Ramos (cell line): ENCODE data around the gene RNF224.

Source experiments
- in situ Hi-C: fragments of 300-500 bp; cut with MboI; formaldehyde crosslinking; loops from one replicate; pipeline ENCODE4 v1.14.3; 2022; ENCODE audit warnings: low sequenced_read_pairs; ENCODE audit not compliant: unreplicated experiment

RNF224 gene

GRCh38 chr9:137266585-137267453 lies 39.5 kb downstream of the RNF224 start:
- in situ Hi-C loops: no loop called here

- in situ Hi-C loops: no loop called here
Measured at GRCh38 chr9:137267933-137268355, 40.6 kb downstream of the RNF224 start.

GRCh38 chr9:137268538-137269201 lies 41.4 kb downstream of the RNF224 start:
- in situ Hi-C loops: no loop called here

GRCh38 chr9:137269231-137269772 lies 42.0 kb downstream of the RNF224 start:
- in situ Hi-C loops: no loop called here

GRCh38 chr9:137270929-137271695 lies 43.8 kb downstream of the RNF224 start:
- in situ Hi-C loops: no loop called here

GRCh38 chr9:137271696-137272076 lies 44.4 kb downstream of the RNF224 start:
- in situ Hi-C loops: no loop called here

- in situ Hi-C loops: no loop called here
Measured at GRCh38 chr9:137272241-137273094, 45.2 kb downstream of the RNF224 start.

- in situ Hi-C loops: no loop called here
Measured at GRCh38 chr9:137273095-137273490, 45.8 kb downstream of the RNF224 start.

- in situ Hi-C loops: no loop called here
Measured at GRCh38 chr9:137273611-137274320, 46.5 kb downstream of the RNF224 start.

GRCh38 chr9:137275203-137275587 lies 47.9 kb downstream of the RNF224 start:
- in situ Hi-C loops: no loop called here

- in situ Hi-C loops: no loop called here
Measured at GRCh38 chr9:137275588-137276472, 48.5 kb downstream of the RNF224 start.

- in situ Hi-C loops: no loop called here
Measured at GRCh38 chr9:137276473-137277328, 49.4 kb downstream of the RNF224 start.

- in situ Hi-C loops: no loop called here
Measured at GRCh38 chr9:137277329-137278041, 50.2 kb downstream of the RNF224 start, which contains the start of gene TOR4A. Gene TOR4A (plus strand): TSS chr9:137277726. CDS start chr9:137278690, 964 bp downstream.

- in situ Hi-C loops: no loop called here
Measured at GRCh38 chr9:137278061-137278701, 50.9 kb downstream of the RNF224 start.
